Activated CD4-positive, alpha-beta T cell treated with anti-CD3 and anti-CD28 coated beads, Interleukin-2, amount 50 U/mL, for 24 hours (primary cell): Measurements from ENCODE around the gene BPIFB6.

Experiments used
- DNase-seq, 2 donors: peaks; one replicate each; pipeline ENCODE4 v3.0.0-alpha.2; 2020; ENCODE audit warnings: low read depth in 1 of 2, low spot score in 1 of 2

Gene BPIFB6

DNA sequence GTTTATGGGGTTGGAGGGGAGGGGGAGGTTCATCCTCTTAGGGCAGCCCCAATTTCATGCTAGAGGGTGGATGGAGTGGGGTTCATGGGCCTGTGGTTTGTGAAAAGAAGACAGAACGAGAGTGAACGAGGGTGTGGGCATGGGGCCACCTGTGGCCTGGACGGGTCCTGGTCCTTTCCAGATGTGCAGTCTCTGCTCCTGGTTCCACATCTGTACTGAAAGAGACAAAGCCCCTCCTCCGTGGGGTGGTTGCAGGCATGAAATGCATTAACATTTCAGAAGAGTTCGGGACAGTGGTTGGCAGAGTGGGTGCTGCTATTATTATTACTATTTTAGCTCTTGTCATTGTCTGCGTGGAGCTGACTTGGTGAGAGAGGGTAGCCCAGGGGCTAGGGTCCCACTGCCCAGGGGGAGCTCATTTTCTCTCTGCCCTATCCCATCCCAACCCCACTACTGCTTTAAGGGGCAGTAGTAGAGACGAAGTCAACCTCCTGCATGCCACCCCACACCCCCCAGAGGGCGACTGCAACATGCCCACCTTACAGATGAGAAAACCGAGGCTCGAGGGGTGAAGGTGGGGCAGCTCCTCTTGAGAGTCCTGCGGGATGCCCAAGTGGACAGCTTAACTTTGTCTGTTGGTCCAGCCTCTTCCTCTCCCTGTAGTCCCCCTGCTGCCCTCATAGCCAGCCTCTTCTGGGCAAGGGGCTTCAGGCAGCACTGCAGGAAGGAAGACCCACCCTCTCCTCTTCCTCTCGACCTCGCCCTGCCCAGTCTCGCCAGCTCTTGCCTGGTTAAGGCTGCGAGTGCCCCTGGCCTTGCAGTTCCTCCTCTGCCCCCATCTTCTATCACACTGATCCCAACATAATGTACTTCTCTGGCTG lies 15.5 kb upstream of the BPIFB6 start:
- DNase-seq: no peak

DNA sequence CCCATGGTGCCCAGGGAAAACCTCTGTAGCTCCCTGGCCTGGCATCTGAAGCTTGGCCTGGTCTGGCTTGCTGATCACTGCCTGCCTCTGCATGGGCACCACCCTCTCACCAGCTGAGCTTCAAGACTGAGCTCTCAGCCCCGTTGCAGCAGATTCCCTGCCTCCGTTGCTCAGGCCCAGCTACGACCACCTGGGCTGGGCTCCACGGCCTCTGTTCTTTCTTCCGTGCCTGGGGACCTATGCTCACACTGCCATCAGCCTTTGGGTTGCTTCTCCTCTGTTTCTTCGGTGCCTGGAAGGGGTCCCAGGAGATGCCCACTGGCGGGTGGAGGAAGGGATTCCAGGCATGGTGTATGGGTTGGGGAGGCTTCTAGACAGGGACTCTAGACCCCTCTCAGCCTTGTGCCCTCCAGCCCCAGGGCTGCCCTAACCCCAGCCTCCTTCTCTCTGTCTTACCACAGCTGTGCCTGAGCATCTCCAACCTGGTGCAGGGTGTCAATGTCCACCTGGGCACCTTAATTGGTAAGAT lies 14.8 kb upstream of the BPIFB6 start:
- DNase-seq: no peak

DNA sequence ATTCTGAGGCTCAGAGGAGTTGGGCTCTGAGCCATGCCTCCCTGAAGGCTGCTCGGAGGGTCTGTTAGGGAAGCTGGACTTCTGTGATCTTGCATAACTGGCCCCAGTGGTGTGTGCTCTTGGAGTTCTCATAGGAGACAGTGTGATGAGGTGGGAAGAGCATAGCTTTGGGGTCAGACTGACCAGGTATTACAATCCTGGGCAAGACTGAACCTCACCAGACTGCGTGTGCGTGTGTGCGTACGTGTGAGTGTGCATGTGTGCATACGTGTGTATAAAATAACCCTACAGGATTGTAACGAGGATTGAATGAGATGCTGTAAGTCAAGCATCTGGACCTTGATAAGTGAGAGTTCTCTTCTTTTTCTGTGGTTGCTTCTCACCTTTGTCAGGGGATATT lies 13.9 kb upstream of the BPIFB6 start:
- DNase-seq: no peak

DNA sequence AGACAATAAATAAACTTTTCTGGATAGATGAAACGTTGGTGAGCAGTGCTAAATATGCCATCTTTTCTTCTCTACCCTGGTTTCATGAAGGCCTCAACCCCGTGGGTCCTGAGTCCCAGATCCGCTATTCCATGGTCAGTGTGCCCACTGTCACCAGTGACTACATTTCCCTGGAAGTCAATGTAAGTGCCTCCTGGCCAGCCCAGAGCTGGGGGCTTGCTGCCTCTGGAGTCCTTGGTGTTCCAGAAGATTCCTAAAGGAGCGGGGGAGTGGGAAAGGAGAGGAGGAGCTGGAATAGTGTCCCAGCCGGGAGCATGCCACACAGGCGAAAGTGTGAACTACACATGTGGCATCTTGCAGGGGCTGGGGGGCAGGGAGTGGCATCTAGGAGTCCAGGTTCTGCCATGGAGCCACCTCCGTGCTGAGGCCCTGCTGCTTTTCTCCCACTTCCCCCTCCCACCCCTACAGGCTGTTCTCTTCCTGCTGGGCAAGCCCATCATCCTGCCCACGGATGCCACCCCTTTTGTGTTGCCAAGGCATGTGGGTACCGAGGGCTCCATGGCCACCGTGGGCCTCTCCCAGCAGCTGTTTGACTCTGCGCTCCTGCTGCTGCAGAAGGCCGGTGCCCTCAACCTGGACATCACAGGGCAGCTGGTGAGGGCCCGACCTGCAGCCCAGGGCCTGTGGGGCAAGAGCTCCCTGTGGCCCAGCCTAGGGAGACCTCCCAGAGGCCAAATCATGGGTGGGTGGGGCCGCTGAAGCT lies 13.1 kb upstream of the BPIFB6 start:
- DNase-seq: no peak

DNA sequence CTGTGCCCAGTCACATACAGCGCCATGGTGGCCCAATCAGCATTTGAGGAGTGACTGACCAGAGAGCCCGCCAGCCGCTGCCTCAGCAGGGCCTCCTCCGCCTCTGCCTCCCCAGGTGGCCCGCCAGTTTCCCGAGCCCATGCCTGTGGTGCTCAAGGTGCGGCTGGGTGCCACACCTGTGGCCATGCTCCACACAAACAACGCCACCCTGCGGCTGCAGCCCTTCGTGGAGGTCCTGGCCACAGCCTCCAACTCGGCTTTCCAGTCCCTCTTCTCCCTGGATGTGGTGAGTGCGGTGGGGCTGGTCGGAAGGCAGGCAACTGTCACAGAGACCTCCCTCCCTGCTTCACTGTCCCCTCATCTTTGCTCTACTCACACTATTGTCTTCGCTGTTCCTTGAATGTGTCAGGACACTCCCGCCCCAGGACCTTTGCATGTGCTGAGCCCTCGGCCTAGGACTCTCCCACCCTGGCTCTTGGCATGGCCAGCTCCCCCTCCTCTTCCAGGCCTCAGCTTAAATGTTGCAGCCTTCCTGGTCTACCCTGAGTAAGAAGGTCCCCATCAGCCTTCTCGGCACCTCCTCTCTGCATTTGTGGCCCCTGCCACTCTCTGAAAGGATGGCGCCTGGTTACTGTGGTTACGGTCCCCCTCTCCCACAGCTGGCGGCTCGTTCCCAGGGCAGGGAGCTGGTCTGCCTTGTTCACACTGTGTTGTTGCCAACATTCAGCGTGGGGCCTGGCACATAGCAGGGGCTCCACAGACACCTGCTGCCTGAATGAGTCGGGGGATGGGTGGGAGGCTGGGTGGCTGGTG lies 11.8 kb upstream of the BPIFB6 start:
- DNase-seq: no peak

DNA sequence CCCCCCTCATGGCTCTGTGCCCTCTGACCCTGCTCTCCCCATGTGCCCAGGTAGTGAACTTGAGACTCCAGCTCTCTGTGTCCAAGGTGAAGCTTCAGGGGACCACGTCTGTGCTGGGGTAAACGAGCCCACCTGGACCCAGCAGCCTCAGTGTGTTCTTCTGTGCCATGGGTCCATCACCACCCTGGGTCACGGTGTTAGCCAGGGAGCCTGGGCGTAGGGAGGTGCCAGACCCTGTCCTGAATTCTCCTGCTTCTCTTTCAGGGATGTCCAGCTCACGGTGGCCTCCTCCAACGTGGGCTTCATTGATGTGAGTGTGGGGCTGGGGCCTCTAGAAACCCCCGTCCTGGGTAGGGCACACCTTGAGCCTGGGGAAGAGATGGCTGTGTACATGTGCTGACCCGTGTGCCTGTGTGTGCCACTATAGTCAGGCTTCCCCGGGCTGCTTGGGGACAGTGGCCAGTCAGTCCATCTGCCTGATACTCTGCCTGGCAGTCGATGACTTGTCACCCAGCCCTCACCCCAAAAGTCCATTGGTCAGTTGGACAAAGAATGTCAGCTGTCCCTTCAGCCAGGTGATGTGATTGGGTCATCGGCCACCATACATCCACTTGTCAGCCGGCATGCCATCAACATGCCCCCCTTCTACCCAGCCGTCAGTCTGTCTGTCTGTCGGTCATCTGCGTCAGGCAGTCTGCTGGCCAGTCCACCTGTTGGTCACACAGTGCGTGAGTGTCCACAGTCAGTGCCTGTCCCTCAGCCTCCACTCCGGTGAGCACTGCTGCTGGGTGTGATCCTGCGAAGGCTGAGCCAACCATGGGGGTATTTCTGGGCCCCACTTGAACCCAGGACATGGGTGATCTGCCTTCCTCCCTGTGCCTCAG lies 10.9 kb upstream of the BPIFB6 start:
- no peak for DNase-seq

DNA sequence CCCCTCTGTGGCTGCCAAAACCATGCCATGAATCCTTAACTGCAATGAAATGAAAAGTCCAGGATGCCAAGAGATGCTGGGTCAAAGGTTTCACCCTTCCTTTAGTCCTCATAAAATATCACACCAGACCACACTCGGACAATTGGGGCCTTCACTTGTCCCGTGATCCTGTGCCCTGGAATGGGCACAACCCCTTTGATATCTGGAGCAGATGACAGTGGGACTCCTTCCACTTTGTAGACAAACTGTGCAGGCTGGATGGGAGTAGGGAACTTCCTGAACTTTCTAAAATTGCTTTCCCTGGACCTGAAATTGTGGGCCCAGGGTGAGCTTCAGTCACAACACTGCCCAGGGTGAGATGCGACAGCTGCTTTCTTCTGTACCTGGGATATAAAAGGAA lies 9.6 kb upstream of the BPIFB6 start:
- no peak for DNase-seq

DNA sequence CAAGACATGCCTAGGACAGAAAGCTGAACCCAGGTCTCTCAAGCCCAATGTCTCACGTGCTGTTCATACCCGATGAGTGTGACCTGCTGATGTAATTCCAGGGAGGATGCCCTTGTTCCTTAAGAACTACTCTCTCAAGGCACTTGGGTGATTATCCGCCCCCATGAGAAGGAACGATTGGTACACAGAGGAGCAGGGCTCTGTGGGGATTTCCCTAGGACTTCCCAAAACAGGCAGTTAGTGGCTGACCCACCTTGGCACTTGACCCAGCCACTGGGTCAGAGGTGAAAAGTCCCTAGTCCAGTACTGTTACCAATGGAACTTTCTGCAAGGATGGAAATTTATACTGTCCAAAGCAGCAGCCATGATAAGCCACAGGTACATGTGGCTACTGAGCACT lies 9.2 kb upstream of the BPIFB6 start:
- no peak for DNase-seq

DNA sequence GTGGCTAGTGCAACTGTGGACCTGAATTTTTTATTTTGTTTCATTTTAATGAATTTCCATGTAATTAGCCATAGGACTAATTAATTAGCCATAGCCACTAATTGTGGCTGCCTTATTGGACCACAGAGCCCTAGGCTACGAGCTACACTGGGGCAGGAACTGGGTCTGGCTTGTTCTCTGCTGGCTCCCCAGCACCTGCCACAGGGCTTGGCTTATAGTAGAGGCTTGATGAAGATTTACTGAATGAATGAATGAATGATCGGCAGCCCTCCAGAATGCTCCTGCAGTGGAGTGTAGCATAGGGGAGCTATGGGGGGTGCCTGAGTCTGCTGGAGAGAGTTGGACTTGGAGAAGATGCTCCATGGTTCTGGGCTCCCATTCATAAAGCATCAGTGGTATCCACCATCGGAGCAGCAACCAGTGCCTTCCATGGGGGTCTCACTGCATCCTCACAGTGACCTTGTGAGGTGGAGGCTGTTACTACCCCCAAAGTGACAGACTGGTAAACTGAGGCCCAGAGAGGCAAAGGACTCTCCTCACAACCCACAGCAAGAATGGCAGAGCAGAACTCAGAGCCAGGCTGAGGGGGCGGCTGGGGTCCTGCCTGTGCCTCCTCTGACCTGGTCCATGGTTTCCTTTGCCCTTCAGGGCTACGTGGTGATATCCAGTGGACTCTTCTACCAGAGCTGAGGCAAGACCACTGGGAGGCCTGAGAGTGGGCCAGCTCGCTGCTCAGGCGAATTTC lies 8.6 kb upstream of the BPIFB6 start:
- DNase-seq: no peak

DNA sequence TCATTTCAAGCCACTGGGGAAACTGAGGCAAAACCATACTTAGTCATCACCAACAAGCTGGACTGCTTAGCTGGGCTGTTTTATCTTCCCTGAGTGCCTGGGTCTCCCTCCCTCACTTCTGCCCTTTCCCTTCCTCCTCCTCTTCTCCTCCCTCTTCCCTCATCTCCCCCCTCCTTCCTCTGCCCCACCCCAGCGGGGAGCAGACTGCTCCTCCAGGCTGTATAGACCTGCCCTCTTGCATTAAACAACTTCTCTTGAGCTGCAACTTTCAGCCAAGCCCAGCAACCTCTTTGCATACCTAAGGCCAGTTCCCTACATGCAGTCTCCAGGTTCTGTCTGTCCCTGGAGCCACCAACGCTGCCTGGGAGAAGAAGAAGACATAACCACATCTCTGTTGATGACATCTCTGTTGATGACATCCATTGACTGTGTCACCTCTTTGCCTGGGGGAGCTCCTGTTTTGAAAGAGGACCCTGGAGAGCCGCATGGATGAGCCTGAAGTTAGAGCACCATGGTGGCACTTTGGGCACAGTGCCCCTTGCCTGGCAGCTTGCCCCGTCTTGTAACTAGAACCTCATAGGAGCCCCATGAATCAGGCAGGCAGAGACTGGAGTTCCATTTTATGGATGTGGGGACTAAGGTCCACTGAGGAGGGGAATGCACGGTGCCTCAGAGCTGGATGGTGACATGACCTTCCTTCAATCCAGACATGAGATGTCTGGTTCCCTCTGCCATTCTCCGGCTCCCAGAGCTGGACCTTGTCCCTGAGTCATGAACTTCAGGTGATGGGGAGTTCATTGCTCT lies 7.8 kb upstream of the BPIFB6 start:
- DNase-seq: no peak

DNA sequence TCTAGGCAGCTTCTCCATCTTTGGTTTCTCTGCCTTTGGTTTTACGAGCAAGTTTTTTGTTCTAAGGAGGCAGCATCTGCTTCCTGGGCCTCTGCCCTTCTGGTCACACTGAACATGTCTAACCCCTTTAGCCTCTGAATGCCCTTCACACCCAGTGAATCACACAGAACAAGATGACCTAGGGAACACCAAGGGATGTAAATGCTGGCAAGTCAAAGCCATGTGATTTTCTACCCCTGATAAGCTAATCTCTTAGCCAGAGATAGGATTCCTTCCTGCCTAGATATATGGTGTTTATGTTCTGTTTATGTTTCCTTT lies 7.2 kb upstream of the BPIFB6 start:
- no peak for DNase-seq

DNA sequence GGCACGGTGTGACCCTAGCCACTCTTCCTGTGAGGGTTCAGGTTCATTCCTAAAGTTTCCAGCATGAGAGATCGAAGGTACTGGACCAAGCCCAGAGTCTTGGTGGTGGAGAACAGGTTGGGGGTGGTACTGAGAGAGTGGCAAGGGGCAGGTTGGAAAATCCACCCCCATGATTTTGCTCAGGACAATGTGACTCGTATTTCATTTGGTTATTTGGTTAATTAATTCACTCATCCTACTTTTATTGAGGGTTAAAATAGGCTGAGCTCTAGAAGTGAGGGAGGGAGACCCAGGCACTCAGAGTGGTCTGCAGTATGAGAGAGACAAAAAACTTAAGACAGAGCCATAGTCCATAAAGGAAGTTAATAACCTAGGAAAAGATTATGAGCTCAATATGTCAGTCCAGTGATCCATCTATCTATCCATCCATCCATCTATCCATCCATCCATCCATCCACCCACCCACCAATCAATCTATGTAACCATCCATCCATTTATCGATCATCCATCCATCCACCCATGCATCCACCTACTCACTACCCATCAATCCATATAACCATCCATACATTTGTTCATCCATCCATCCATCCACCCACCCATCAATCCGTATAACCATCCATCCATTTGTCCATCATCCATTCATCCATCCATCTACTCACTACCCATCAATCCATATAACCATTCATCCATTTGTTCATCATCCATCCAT lies 6.7 kb upstream of the BPIFB6 start:
- no peak for DNase-seq

DNA sequence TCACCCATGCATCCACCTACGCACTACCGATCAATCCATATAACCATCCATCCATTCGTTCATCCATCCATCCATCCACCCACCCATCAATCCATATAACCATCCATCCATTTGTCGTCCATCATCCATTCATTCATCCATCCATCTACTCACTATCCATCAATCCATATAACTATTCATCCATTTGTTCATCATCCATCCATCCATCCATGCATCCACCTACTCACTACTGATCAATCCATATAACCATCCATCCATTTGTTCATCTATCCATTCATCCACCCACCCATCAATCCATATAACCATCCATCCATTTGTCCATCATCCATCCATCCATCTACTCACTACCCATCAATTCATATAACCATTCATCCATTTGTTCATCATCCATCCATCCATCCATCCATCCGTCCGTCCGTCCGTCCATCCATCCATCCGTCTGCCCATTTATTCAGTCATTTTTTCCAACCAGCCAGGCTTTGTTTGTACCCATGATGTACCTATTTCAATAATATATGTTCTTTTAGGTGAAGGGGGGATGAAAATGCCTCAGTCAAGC lies 6.1 kb upstream of the BPIFB6 start:
- no peak for DNase-seq

DNA sequence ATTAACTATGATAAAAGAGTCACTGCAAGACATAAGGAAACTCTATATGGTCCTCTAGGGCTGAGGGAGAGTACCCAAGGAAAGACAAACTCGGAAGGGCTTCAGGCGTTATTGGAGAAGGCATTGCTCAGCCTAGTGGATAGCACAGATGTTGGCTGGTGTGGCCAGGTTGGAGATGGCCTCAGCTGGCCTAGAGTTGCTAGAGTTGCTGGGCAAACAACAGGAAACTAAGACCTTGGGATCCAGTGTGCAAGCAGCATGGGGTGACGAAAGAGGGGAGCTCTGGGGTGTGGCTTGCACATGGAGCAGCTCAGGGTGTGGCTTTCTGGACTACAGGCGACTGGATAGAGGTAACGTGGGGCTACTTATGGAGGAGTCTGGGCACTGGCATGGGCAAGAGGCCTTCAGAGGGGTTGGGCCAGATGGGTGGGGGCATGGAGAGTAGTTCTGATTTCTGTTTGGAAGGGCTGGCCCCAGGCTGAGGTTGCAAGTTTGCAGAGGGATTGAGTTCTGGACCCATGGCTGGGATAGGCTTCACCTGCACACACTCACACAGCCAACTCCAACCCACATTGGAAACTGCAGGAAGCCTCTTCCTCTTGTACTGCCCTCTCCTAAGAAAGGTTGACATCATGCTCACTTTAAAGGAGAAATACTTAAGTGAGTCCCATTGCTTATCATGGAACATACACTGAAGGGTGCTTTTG lies 5.2 kb upstream of the BPIFB6 start:
- DNase-seq: no peak

DNA sequence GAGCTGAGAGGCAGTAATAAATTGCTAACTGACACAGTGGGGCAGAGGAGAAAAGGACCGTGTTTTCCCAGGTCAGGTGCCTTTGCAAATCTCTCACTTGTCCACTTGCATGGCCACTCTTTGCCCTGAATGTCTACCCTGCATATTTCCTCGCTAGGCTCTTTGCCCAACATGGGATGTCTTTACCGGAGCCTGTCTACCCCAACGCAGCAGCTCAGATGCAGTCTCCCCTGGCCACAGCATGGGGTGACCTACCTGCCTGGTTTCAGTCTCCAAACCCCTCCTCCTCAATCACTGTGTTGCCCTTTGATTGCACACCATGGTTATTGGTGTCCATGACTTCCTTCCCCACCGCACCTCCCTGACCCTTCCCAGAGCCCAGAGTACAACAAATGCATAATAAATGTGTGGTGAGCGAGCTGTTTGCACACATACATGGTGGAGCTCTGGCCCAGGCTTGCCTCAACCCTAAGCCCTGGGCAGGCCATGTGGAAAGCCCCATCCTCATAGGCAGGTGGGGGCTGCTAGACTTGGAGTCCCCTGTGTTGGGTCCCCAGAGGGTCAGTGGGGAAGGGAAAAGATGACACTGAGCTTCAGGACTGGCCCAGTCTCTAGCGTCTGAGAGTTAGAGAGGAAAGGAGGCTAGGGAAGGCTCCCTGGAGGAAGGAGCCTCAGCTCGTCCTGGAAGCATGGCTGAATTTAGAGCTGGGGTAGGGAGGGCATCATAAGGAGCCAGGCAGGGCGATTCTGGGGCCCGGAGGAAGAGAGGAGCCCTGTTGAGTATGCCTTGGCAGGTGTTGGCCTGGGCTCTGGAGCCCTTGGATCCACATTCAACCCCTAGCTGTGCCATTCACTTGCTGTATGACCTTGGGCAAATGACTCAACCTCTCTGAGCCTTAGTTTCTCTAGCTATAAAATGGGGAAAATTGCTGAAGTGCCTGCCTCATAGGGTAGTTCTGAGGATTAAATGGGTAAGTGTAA lies 4.4 kb upstream of the BPIFB6 start:
- no peak for DNase-seq
